ENCODE results near the gene PLBD2.

PLBD2 gene

GRCh38 chr12:113414519-113415038, 56.2 kb downstream of the PLBD2 start:
- TF ChIP-seq CTCF (IDR thresholded peaks at IDR 0.05; ENCODE audit: low read length, missing control alignments), result no peak

GRCh38 chr12:113416091-113416754, 57.8 kb downstream of the PLBD2 start:
- no peak overlapping the region for H3K4me3 ChIP-seq (replicated peaks; ENCODE audit: low read depth, low read length)
- no peak for TF ChIP-seq CTCF (IDR thresholded peaks at IDR 0.05; ENCODE audit: low read length, missing control alignments)
- no peak for DNase-seq (ENCODE audit: low read depth)

More at GRCh38 chr12:113414519-113415038, 56.2 kb downstream of the PLBD2 start:
- no peak for DNase-seq (ENCODE audit: low read depth)
- no peak overlapping the region for H3K4me3 ChIP-seq (replicated peaks; ENCODE audit: low read depth, low read length)

GRCh38 chr12:113418213-113418879, 60.0 kb downstream of the PLBD2 start:
- H3K4me3 ChIP-seq (replicated peaks; ENCODE audit: low read depth, low read length), result no peak overlapping the region
- TF ChIP-seq CTCF (IDR thresholded peaks at IDR 0.05; ENCODE audit: low read length, missing control alignments), result no peak
- peak; percentile 63 for DNase-seq (ENCODE audit: low read depth)

- DNase-seq (ENCODE audit: low read depth), result no peak
These were observed 62.7 kb downstream of the PLBD2 start for GRCh38 chr12:113420996-113421595.

GRCh38 chr12:113422030-113422885, 63.9 kb downstream of the PLBD2 start, which contains the start of gene SDSL:
Gene SDSL, plus strand, starts transcription at chr12:113422380. Its CDS starts 5,603 bp downstream, at chr12:113427983.
- peak within 1 kb of the TSS; percentile 79 for H3K4me3 ChIP-seq (replicated peaks; ENCODE audit: low read depth, low read length)
- no peak for TF ChIP-seq CTCF (IDR thresholded peaks at IDR 0.05; ENCODE audit: low read length, missing control alignments)
- peak; percentile 82 for DNase-seq (ENCODE audit: low read depth)

More at GRCh38 chr12:113420996-113421595, 62.7 kb downstream of the PLBD2 start:
- TF ChIP-seq CTCF (IDR thresholded peaks at IDR 0.05; ENCODE audit: low read length, missing control alignments), result no peak
- H3K4me3 ChIP-seq (replicated peaks; ENCODE audit: low read depth, low read length), result no peak overlapping the region

GRCh38 chr12:113422886-113423669, 64.7 kb downstream of the PLBD2 start:
- no peak for DNase-seq (ENCODE audit: low read depth)
- H3K4me3 ChIP-seq (replicated peaks; ENCODE audit: low read depth, low read length), result peak overlapping the region; percentile 79
- no peak for TF ChIP-seq CTCF (IDR thresholded peaks at IDR 0.05; ENCODE audit: low read length, missing control alignments)
